Nephron progenitor cell (in vitro differentiated cells): ENCODE data around the gene FTO.

Experiments used
- DNase-seq: peaks from one replicate; pipeline ENCODE4 v3.0.0; 2021
- H3K27ac Mint-ChIP-seq: 2 replicates; pipeline ENCODE4 v1.8.0; 2021; ENCODE audit warnings: mild to moderate bottlenecking, moderate library complexity, mixed read lengths
- H3K27me3 Mint-ChIP-seq: 2 replicates; pipeline ENCODE4 v1.8.0; 2021; ENCODE audit warnings: mild to moderate bottlenecking, low read depth, mixed read lengths; ENCODE audit not compliant: poor library complexity
- H3K36me3 Mint-ChIP-seq: 2 replicates; pipeline ENCODE4 v1.8.0; 2021; ENCODE audit warnings: low read depth, mixed read lengths
- H3K4me1 Mint-ChIP-seq: 2 replicates; pipeline ENCODE4 v1.8.0; 2021; ENCODE audit warnings: mixed read lengths
- H3K4me3 Mint-ChIP-seq: 2 replicates; pipeline ENCODE4 v1.8.0; 2021; ENCODE audit warnings: mild to moderate bottlenecking, moderate library complexity, mixed read lengths
- H3K9me3 Mint-ChIP-seq: 2 replicates; pipeline ENCODE4 v1.8.0; 2021; ENCODE audit warnings: mild to moderate bottlenecking, moderate library complexity, mixed read lengths
- CTCF ChIP-seq: fragments of 200-600 bp; sonication (generic); IDR thresholded peaks from 2 replicates; pipeline ENCODE4 v1.5.0; 2021; ENCODE audit warnings: antibody characterized with exemption

The FTO gene

GRCh38 chr16:53863861-53864260, 159.9 kb downstream of the FTO start:
- TF ChIP-seq CTCF = no peak
- peaks cover 6% of the 10 kb centered on the region for H3K4me1 Mint-ChIP-seq
- no peaks in the 10 kb centered on the region for H3K27me3 Mint-ChIP-seq
- DNase-seq = no peak
- no peak overlapping the region for H3K27ac Mint-ChIP-seq
- no peak overlapping the region for H3K4me3 Mint-ChIP-seq
- peaks cover 10% of the 10 kb centered on the region for H3K9me3 Mint-ChIP-seq
- H3K36me3 Mint-ChIP-seq = peaks cover 29% of the 10 kb centered on the region

- H3K36me3 Mint-ChIP-seq = peaks cover 37% of the 10 kb centered on the region
- H3K27me3 Mint-ChIP-seq = no peaks in the 10 kb centered on the region
- no peak overlapping the region for H3K4me3 Mint-ChIP-seq
- peaks cover 19% of the 10 kb centered on the region for H3K9me3 Mint-ChIP-seq
- DNase-seq = no peak
- no peak for TF ChIP-seq CTCF
- no peak overlapping the region for H3K27ac Mint-ChIP-seq
- peaks cover 6% of the 10 kb centered on the region for H3K4me1 Mint-ChIP-seq
Observed at GRCh38 chr16:53864819-53865493, 161.0 kb downstream of the FTO start.

- H3K36me3 Mint-ChIP-seq = peaks cover 36% of the 10 kb centered on the region
- no peak overlapping the region for H3K4me3 Mint-ChIP-seq
- no peak for DNase-seq
- peaks cover 19% of the 10 kb centered on the region for H3K9me3 Mint-ChIP-seq
- H3K27ac Mint-ChIP-seq = peak overlapping the region; percentile 1
- no peak for TF ChIP-seq CTCF
- peaks cover 6% of the 10 kb centered on the region for H3K4me1 Mint-ChIP-seq
- H3K27me3 Mint-ChIP-seq = no peaks in the 10 kb centered on the region
Observed at GRCh38 chr16:53865494-53865863, 161.5 kb downstream of the FTO start.

- Mint-ChIP-seq H3K27ac (no peak overlapping the region), H3K36me3 (peaks cover 45% of the 10 kb centered on the region), H3K27me3 (no peaks in the 10 kb centered on the region), H3K4me3 (no peak overlapping the region), H3K9me3 (peaks cover 30% of the 10 kb centered on the region), H3K4me1 (peaks cover 6% of the 10 kb centered on the region)
- TF ChIP-seq CTCF = no peak
- no peak for DNase-seq
Observed at GRCh38 chr16:53866520-53866919, 162.6 kb downstream of the FTO start.

- Mint-ChIP-seq H3K9me3 (peaks cover 37% of the 10 kb centered on the region), H3K36me3 (peaks cover 54% of the 10 kb centered on the region), H3K4me1 (peaks cover under 1% of the 10 kb centered on the region), H3K27ac (no peak overlapping the region), H3K4me3 (no peak overlapping the region), H3K27me3 (no peaks in the 10 kb centered on the region)
- no peak for TF ChIP-seq CTCF
- no peak for DNase-seq
Observed at GRCh38 chr16:53870831-53871230, 166.9 kb downstream of the FTO start.
